ENCODE results near the gene NLGN4X. TPM values are rescaled to one million over a fixed set of nuclear protein-coding genes. Genes with fewer than 3 reads are reported as not detected.

NLGN4X gene
- total and polyA plus RNA-seq, 2 donors (not counting 3 experiments of a cell fraction or from before 2014, with no cell fraction given) = 0.03 TPM; not detected in 1

DNA sequence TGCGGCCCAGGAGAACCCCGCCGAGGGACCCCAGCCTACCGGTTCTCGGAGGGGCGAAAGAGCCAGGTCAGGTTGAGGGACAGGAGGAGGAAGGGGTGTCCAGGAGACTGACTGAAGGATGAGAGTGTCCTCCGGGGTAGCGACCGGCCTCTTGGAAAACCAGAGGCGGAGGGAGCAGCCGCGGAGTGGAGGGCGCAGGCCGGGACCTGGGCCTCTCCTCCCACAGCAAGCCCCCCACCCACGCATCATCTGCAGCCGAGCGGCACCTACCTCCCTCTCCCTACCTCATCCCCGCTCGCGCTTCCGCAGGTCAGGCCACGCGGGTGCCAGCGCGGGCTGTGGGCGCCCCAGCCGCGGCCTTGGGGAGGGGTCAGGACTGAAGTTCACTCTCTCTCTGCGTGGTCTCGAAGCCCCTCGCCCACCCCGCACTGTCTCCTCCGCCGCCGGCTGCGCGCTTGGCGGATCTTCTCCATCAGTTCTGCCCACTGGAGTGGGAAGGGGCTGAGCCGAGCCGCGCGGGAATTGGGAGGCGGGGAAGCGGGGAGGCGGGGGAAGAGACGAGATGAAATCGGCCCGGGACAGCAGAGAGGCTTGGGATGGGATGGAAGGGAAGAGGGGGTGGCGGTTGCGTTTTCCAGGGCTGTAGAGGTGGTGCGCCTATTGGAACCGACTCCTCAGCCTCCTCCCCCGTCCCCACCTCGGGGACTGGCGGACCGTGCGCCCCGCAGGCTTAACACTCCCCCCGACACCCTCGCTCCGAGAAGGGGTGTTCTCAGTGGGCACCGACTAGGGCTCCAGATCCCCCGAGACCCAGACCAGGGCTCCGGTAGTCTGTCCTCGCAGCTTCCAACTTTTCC is 1.8 kb downstream of the NLGN4X start:
- H3K9ac ChIP-seq (replicated peaks; ENCODE audit: extremely low read depth, insufficient read depth, low read length) = no peak overlapping the region
- H3K4me2 ChIP-seq (ENCODE audit: insufficient read depth, low read length) = no peak overlapping the region

More for the DNA sequence above, 1.8 kb downstream of the NLGN4X start:
- H3K36me3 ChIP-seq (ENCODE audit: control insufficient read depth in 2 of 2, extremely low read depth in 1 of 2, insufficient read depth in 2 of 2, low read length in 2 of 2) = no peaks in the 10 kb centered on the region
- H3K27ac ChIP-seq (ENCODE audit: insufficient read depth, low read depth, low read length) = no peak overlapping the region
- no peaks in the 10 kb centered on the region for H3K9me3 ChIP-seq (replicated peaks; ENCODE audit: control insufficient read depth, insufficient read depth, low read length)
- H4K20me1 ChIP-seq (replicated peaks; ENCODE audit: control insufficient read depth, extremely low read depth, insufficient read depth, low read length) = no peaks in the 10 kb centered on the region
- no peak overlapping the region for H2AFZ ChIP-seq (ENCODE audit: low read depth, low read length)
- DNase-seq (ENCODE audit: low read depth, low spot score) (no peak), FAIRE-seq (no peak)
- ChIA-PET CTCF (no interaction called here), POLR2A (no interaction called here)
- H3K79me2 ChIP-seq (ENCODE audit: control insufficient read depth, insufficient read depth, low read length) = no peaks in the 10 kb centered on the region
- TF ChIP-seq POLR2A (IDR thresholded peaks at IDR 0.05; ENCODE audit: low read depth, low read length) (no peak), POLR2AphosphoS5 (IDR thresholded peaks at IDR 0.05; ENCODE audit: insufficient read depth, low read depth, low read length) (no peak), GATA2 (IDR thresholded peaks at IDR 0.05; ENCODE audit: insufficient read depth, insufficient read length, low read depth, low read length) (no peak), JUN (IDR thresholded peaks at IDR 0.05; ENCODE audit: borderline replicate concordance, insufficient read depth, insufficient read length, low read depth) (no peak), FOS (IDR thresholded peaks at IDR 0.05; ENCODE audit: borderline replicate concordance, insufficient read depth, low read length) (no peak), MYC (IDR thresholded peaks at IDR 0.05; ENCODE audit: low read depth, low read length) (no peak), EZH2 (IDR thresholded peaks at IDR 0.05; ENCODE audit: borderline replicate concordance, low read depth, low read length, severe bottlenecking) (no peak)
- TF ChIP-seq, protein P1, sequence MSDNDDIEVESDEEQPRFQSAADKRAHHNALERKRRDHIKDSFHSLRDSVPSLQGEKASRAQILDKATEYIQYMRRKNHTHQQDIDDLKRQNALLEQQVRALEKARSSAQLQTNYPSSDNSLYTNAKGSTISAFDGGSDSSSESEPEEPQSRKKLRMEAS (IDR thresholded peaks at IDR 0.05; ENCODE audit: insufficient read depth, insufficient read length) = no peak
- TF ChIP-seq, protein P2, sequence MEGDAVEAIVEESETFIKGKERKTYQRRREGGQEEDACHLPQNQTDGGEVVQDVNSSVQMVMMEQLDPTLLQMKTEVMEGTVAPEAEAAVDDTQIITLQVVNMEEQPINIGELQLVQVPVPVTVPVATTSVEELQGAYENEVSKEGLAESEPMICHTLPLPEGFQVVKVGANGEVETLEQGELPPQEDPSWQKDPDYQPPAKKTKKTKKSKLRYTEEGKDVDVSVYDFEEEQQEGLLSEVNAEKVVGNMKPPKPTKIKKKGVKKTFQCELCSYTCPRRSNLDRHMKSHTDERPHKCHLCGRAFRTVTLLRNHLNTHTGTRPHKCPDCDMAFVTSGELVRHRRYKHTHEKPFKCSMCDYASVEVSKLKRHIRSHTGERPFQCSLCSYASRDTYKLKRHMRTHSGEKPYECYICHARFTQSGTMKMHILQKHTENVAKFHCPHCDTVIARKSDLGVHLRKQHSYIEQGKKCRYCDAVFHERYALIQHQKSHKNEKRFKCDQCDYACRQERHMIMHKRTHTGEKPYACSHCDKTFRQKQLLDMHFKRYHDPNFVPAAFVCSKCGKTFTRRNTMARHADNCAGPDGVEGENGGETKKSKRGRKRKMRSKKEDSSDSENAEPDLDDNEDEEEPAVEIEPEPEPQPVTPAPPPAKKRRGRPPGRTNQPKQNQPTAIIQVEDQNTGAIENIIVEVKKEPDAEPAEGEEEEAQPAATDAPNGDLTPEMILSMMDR (IDR thresholded peaks at IDR 0.05; ENCODE audit: extremely low read depth in 1 of 2, insufficient read depth in 1 of 2, low read depth in 1 of 2, low read length in 2 of 2) = no peak
- H3K4me3 ChIP-seq (replicated peaks in 1 of 3; ENCODE audit: insufficient read depth in 1 of 3, low read depth in 1 of 3, low read length in 3 of 3) = no peak overlapping the region
- H3K4me1 ChIP-seq (ENCODE audit: control insufficient read depth, extremely low read depth, insufficient read depth, low read length) = no peaks in the 10 kb centered on the region
- dilution Hi-C loops (cut with MboI; ENCODE audit: extremely low pct_ligation_motif_present, low sequenced_read_pairs) (no loop called here), intact Hi-C loops (cut with micrococcal nuclease) (no loop called here)
- no peaks in the 10 kb centered on the region for H3K27me3 ChIP-seq (ENCODE audit: control insufficient read depth in 2 of 2, insufficient read depth in 2 of 2, low read length in 2 of 2)
- H3K9me1 ChIP-seq (replicated peaks; ENCODE audit: control insufficient read depth, extremely low read depth, insufficient read depth, low read length) = no peaks in the 10 kb centered on the region
- BruUV-seq (replicated peaks) = no TSS peak

All from endothelial cell of umbilical vein (primary cell).